CD4-positive, alpha-beta T cell treated with Interferon gamma for 1 hour (primary cell): Measurements from ENCODE around the gene RETREG2.

Experiments used
- DNase-seq: peaks from one replicate; pipeline ENCODE4 v3.0.0-alpha.2; 2020

The RETREG2 gene, protein sequence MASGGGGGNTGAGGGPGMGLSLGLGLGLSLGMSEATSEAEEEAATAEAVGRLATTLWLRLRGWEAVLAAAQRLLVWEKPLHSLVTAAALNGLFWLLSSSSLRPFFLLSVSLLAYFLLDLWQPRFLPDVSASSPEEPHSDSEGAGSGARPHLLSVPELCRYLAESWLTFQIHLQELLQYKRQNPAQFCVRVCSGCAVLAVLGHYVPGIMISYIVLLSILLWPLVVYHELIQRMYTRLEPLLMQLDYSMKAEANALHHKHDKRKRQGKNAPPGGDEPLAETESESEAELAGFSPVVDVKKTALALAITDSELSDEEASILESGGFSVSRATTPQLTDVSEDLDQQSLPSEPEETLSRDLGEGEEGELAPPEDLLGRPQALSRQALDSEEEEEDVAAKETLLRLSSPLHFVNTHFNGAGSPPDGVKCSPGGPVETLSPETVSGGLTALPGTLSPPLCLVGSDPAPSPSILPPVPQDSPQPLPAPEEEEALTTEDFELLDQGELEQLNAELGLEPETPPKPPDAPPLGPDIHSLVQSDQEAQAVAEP

GRCh38 chr2:219177552-219178376, at the start of gene RETREG2:
Gene RETREG2, plus strand, starts transcription at chr2:219178275. Its CDS starts 78 bp downstream, at chr2:219178353.
- peak; percentile 91 for DNase-seq

GRCh38 chr2:219128396-219128795, 49.7 kb upstream of the RETREG2 start:
- no peak for DNase-seq

DNA sequence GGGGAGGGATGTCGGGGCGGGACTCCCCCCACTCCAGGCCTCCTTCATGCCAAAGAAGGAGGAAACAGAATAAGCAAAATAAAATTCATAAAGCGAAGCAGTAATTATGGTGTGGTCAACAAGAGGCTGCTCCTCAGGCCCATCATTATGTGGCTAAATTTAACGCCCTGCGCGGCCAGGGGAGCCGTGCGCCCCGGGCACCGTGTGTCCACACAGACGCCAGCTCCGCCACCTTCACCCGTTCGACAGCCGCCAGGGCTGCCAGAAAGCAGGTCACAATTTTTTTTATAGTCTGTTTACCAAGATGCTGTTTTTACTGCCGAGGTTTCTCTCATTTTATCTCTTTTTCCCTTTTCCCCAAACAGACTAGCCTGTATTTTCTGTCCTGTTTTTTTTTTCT, 48.5 kb upstream of the RETREG2 start:
- DNase-seq: no peak

DNA sequence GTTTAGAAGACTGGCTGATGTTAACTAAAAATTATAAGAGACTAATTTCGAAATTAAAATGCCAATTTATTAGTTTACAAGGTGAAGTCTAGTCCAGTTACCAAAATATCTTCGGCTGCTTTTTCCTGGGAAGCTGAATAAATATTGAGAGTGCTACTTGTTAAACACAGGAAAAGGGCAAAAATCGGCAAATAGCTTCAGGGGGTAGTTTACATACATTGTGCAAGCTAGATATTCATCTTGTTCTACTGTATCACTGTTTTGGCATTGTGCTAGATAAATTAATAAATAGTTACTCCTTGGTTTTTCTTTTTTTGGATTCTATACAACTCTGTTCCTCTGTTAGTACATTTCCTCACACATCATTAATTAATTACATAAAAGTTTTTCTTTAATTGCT, 46.7 kb upstream of the RETREG2 start:
- DNase-seq: no peak

GRCh38 chr2:219131744-219132143, 46.3 kb upstream of the RETREG2 start:
- DNase-seq: no peak

DNA sequence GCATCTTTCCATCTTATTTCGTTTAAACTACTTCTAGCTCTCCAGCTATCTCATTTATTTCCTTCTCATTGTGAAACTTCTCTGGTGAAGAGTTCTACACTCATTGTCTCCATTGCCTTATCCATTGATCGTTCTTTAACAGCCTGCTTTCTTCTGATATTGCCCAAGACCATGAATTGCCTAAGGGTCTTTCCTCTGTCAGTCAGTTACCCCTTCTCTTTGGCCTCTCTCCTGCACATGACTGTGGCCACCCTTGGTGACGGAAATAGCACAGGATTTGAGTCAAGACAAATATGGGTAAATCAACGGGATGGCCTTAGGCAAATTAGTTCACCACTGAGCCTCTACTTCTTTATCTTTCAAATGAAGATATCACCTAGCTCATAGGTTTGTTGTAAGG, 44.1 kb upstream of the RETREG2 start:
- DNase-seq: no peak

DNA sequence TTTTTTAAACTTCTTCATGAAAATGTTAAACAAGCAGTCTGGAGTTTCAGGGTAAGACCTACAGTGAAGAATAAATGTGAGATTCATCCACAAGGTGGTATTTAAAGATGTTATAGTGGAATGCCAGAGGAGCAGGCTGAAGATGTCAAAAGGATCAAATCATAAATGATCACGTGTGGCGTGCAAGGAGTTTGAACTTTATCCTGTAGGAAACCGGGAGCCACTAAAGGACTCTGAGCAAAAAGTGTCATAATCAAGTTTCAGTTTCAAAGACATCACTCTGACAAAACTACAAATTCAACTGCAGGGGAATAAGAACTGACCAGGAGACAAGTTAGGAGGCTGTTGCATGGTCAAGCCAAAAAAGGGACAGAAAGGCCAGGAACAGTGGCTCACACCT, 37.4 kb upstream of the RETREG2 start:
- no peak for DNase-seq

GRCh38 chr2:219142329-219142728, 35.7 kb upstream of the RETREG2 start:
- no peak for DNase-seq

DNA sequence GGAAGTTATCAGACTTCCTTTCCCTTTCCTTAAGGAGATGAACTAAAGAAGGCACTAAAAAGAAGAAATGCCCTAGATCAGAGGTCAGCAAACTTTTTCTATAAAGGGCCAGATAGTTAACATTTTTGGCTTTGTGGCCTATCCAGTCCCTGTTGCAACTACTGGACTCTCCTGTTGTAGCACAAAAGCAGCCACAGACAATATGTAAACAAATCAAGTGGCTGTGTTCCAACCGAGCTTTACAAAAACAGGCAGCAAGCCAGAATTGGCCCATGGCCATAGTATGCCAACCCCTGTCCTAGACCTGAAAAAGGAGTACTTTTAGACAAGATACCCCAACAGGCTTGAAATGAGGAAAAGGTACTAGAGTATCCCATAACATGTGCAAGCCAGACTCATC, 28.4 kb upstream of the RETREG2 start:
- no peak for DNase-seq

- DNase-seq: no peak
Measured at GRCh38 chr2:219155054-219155644, 22.9 kb upstream of the RETREG2 start.

GRCh38 chr2:219157396-219157795, 20.7 kb upstream of the RETREG2 start:
- DNase-seq: no peak

DNA sequence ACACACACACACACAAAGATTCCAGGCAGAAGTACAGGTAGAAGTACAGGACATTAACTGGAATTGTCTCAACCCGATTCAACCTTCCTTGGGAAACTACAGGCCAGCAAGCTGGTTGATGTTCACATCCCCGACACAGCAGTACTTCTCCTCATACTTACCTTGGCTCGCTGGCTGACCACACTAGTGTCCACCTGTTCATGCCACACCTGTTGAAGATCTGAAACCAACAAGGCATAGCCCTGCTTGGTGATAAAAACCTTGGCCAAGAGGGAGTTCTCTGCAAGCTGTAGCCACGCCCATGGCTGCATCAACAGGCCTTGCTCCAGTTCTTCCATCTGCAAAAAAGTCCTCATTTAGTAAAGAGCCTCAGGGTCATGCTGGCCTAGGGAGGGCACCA, 20.1 kb upstream of the RETREG2 start:
- no peak for DNase-seq

GRCh38 chr2:219158586-219158985, 19.5 kb upstream of the RETREG2 start:
- DNase-seq: no peak

DNA sequence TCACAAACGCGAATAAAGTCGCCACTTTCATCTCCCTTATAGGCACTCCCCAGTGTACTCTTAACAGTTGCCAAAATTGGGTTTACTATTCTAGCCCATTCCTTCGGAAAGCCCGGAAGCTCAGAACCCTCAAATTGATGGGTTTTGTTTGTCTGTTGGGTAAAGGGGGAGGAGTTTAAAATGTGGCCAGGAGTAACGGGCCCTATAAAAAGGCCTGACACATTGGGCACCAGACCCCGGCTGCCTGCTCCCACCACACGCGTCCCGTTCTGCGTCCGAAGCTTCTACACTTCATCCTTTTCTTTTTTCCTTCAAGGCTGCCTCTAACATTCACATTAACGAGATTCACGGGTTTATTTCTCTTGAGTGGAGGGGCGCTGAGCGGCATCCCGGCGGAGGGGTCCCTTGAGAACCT, 18.3 kb upstream of the RETREG2 start:
- DNase-seq: no peak

- peak; percentile 91 for DNase-seq
Measured at GRCh38 chr2:219160186-219161017, 17.7 kb upstream of the RETREG2 start, which contains the start of gene NHEJ1. Gene NHEJ1, minus strand, starts transcription at chr2:219160815. Its CDS starts 2,453 bp downstream, at chr2:219158362.

- no peak for DNase-seq
Measured at GRCh38 chr2:219161097-219161496, 17.0 kb upstream of the RETREG2 start.

GRCh38 chr2:219163156-219163555, 14.9 kb upstream of the RETREG2 start:
- no peak for DNase-seq

- no peak for DNase-seq
Measured at GRCh38 chr2:219165058-219165911, 12.8 kb upstream of the RETREG2 start.

GRCh38 chr2:219167997-219168396, 10.1 kb upstream of the RETREG2 start:
- DNase-seq: no peak

GRCh38 chr2:219168526-219168925, 9.5 kb upstream of the RETREG2 start:
- DNase-seq: no peak

DNA sequence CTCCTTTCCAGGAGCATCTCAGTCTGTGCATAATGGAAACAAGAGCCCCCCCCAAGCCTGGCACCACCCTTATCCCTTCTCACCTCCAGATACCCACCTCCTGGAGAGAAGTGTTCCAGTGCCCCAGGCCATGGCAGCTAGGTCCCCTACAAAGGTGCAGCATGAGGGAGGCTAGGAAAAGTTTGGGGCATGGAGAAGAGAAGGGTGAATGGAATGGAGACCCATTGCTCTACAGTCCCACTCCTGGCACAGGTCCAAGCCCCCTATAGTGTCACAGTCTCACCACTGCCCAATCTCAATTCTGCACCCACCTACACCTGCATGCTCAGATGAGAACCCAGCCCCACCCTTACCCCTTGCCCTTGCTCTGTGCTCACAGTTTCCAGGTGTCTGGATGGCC, 9.1 kb upstream of the RETREG2 start:
- no peak for DNase-seq
